ENCODE results near the gene GRK6. TPM values are rescaled to one million over a fixed set of nuclear protein-coding genes. Genes with fewer than 3 reads are reported as not detected.

GRK6 gene
- total and polyA plus RNA-seq, 2 experiments from 2014 or later: 13.0 to 56.8 TPM

GRCh38 chr5:177456591-177456964 is 30.1 kb downstream of the GRK6 start (continued):
- TF ChIP-seq ZNF462 (CRISPR knock-in tag; IDR thresholded peaks at IDR 0.05): no peak

- Mint-ChIP-seq H3K27me3 (ENCODE audit: insufficient read depth, low read depth, poor library complexity) (peaks cover 51% of the 10 kb centered on the region), H3K9me3 (peaks cover 3% of the 10 kb centered on the region; the same call in 2 of the 3 replicates), H3K27ac (peak overlapping the region; percentile 97), H3K36me3 (ENCODE audit: low read depth) (peaks cover 49% of the 10 kb centered on the region), H3K4me3 (peak overlapping the region; percentile 62), H3K4me1 (peaks cover 25% of the 10 kb centered on the region)
- no peaks in the 10 kb centered on the region for H3K9me2 ChIP-seq (ENCODE audit: insufficient read depth)
- H3K4me2 ChIP-seq: peak overlapping the region; percentile 60
- H2AFZ ChIP-seq: no peak overlapping the region
- peak overlapping the region; percentile 87 for H3K27ac ChIP-seq (ENCODE audit: low read depth)
- peaks cover 19% of the 10 kb centered on the region for H3K4me1 ChIP-seq (ENCODE audit: insufficient read depth)
- peaks cover 23% of the 10 kb centered on the region for H3K36me3 ChIP-seq (ENCODE audit: insufficient read depth)
- H3K4me3 ChIP-seq: 0 out of 2 replicates have a peak overlapping the region, but pooled peaks have one; percentile 21
- DNase-seq (ENCODE audit: low spot score) (peak; percentile 100), ATAC-seq (peak; percentile 40)
- peaks cover 16% of the 10 kb centered on the region for H3K27me3 ChIP-seq (ENCODE audit: insufficient read depth)
- peaks cover 51% of the 10 kb centered on the region for H3F3A ChIP-seq (replicated peaks; ENCODE audit: low read depth)
- TF ChIP-seq ZNF331 (CRISPR knock-in tag; IDR thresholded peaks at IDR 0.05; ENCODE audit: low read depth): no peak
- peak; percentile 13 to 36; a peak in 1 of 4 replicates for TF ChIP-seq CTCF (conservative IDR thresholded peaks at IDR 0.05; ENCODE audit: low read depth in 2 of 2)
- peak; percentile 64 for TF ChIP-seq CREB1 (CRISPR knock-in tag; IDR thresholded peaks at IDR 0.05; ENCODE audit: low read depth)
- peaks cover 21% of the 10 kb centered on the region for H4K20me1 ChIP-seq (replicated peaks; ENCODE audit: insufficient read depth)
- H3K79me2 ChIP-seq (replicated peaks; ENCODE audit: insufficient read depth): no peaks in the 10 kb centered on the region; the same call in 1 of the 2 replicates
These were observed 30.7 kb downstream of the GRK6 start for GRCh38 chr5:177456976-177457851.

Measured in GM23338 (cell line).